ENCODE measurements around the gene ELL. TPM values are rescaled to one million over a fixed set of nuclear protein-coding genes. Genes with fewer than 3 reads are reported as not detected.

Gene ELL
- total RNA-seq, 1 donor from 2014 or later: 11.0 TPM

DNA sequence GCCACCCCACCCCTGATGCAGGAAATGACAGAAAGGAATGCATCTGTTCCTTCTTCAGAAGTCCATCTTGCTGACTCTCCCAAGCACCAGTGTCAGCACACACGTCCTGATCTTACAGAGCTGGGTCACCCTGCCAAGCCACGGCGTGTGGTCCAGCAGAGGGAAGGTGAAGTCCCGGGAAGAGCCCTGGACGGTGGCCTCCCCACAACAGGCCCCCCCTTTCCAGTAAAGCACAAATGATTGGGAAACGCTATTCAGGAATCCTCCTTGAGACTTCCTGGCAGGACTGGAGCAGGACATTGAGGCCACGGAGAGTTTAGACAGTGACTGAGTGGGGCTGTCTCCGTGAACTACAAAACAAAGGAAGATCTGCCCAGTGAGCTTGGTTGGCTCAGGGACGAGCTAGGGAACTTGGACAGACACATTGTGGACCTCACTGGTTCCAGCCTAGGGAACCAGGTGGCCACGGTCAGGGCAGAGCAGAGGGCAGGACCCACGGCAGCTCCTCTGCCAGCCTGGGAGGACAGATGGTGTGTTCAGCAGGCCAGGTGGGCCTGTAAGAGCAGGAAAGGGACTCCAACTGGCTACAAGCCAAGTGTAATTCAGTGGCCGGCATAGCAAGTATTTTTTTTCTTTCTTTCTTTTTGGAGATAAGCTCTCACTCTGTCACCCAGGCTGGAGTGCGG, 41.7 kb downstream of the ELL start:
- Mint-ChIP-seq H3K4me1 (ENCODE audit: unreplicated experiment) (peaks cover 36% of the 10 kb centered on the region), H3K36me3 (ENCODE audit: low read depth, unreplicated experiment) (peaks cover 18% of the 10 kb centered on the region), H3K4me3 (ENCODE audit: unreplicated experiment) (no peak overlapping the region), H3K9me3 (ENCODE audit: unreplicated experiment) (no peaks in the 10 kb centered on the region), H3K27me3 (ENCODE audit: unreplicated experiment) (peaks cover 17% of the 10 kb centered on the region), H3K27ac (ENCODE audit: unreplicated experiment) (peak overlapping the region; percentile 89)
- DNase-seq (ENCODE audit: low spot score): no peak
- TF ChIP-seq, protein P1, sequence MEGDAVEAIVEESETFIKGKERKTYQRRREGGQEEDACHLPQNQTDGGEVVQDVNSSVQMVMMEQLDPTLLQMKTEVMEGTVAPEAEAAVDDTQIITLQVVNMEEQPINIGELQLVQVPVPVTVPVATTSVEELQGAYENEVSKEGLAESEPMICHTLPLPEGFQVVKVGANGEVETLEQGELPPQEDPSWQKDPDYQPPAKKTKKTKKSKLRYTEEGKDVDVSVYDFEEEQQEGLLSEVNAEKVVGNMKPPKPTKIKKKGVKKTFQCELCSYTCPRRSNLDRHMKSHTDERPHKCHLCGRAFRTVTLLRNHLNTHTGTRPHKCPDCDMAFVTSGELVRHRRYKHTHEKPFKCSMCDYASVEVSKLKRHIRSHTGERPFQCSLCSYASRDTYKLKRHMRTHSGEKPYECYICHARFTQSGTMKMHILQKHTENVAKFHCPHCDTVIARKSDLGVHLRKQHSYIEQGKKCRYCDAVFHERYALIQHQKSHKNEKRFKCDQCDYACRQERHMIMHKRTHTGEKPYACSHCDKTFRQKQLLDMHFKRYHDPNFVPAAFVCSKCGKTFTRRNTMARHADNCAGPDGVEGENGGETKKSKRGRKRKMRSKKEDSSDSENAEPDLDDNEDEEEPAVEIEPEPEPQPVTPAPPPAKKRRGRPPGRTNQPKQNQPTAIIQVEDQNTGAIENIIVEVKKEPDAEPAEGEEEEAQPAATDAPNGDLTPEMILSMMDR (IDR thresholded peaks at IDR 0.05; ENCODE audit: unreplicated experiment): no peak

DNA sequence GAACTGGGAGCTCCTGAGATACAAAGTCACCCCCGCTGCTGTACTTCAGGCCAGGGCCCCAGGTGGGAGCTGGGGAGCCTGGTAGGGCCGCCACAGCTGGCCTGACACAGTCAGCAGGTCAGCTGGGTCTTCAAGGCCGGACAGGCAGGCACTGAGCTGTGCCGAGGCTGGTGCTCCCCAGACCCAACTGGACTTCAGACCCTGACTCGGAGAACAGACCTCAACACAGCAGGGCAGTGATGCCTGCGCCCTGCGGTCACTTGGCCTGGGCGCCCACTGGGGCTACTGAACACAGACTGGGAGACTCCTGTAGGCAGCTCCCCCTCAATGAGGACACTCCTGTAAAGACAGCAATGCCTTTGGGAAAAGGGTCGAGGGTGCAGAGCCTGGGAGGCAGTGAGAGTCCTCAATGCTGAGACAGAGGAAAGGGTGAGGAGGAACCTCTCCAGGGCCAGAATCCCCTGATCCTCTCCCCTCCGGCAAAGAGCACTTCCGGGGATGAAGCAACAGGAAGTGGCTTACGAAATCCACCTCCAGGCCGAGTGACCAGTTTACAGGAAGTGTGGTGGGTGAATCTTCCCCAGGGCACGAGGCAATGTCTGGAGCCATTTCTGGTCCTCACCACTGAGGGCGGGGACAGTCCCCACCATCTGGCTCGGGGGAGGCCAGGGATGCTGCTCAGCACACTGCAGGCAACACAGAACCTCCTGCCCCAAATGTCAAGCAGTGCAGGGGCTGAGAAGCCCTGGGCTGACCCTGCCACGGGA, 43.1 kb downstream of the ELL start:
- DNase-seq (ENCODE audit: low spot score): peak; percentile 31
- Mint-ChIP-seq H3K27ac (ENCODE audit: unreplicated experiment) (peak overlapping the region; percentile 36), H3K4me1 (ENCODE audit: unreplicated experiment) (peaks cover 35% of the 10 kb centered on the region), H3K4me3 (ENCODE audit: unreplicated experiment) (no peak overlapping the region), H3K36me3 (ENCODE audit: low read depth, unreplicated experiment) (peaks cover 18% of the 10 kb centered on the region), H3K9me3 (ENCODE audit: unreplicated experiment) (no peaks in the 10 kb centered on the region), H3K27me3 (ENCODE audit: unreplicated experiment) (peaks cover 17% of the 10 kb centered on the region)
- TF ChIP-seq, protein P1 (IDR thresholded peaks at IDR 0.05; ENCODE audit: unreplicated experiment): no peak

DNA sequence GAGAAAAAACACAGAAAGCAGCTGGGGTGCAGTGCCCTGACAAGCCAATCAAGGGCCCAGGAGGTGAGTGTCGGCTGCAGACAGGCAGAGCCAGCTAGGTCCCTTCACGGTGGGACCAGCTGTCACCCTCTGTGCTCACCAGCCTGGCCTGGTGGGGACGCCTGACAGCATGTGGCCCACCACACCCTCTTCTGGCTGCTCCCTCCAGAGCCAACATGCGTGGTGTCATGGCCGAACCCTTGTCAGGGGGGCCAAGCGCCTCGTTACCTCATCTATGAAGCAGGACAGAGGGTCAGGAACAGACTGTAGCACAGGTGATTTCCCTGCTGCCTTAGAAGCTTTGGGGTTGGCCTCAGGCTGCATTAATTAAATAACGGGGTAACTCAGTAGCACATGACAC, 43.9 kb downstream of the ELL start:
- Mint-ChIP-seq H3K36me3 (ENCODE audit: low read depth, unreplicated experiment) (peaks cover 18% of the 10 kb centered on the region), H3K4me3 (ENCODE audit: unreplicated experiment) (no peak overlapping the region), H3K4me1 (ENCODE audit: unreplicated experiment) (peaks cover 35% of the 10 kb centered on the region)

DNA sequence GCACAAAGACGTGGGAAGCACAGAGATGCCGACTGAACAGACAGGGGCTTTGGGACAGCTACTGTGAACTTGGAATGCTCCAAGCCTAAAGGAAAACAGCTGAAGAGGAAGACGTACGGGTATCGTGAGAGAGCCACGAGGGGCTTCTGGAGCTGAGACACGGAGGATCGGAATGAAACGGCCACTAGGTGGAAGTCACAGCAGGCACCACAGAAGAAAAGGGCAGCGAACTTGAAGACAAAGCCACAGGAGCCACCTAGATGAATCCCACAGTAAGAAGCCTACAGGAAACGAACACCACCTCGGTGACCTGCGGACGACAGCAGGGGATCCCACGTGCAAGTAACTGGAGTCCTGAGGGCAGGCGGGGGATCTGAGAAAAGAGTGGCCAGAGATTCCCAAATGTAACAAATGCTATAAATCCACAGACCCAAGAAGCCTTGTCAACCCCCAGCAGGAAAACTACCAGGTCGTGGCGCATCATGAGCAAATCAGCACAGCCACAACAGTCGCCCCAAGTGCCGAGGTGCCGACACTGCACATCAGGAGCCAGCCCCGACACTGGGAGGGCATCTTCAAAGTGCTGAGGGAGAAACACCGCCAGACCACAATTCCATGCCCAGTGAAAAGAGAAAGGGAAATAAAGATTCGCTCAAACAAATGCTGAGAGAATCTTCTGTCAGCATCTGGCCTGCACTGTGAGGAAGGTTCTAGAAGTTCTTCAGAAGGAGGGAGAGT, 44.7 kb downstream of the ELL start:
- H3K27me3 Mint-ChIP-seq (ENCODE audit: unreplicated experiment): peaks cover 17% of the 10 kb centered on the region
- peak overlapping the region; percentile 72 for H3K27ac Mint-ChIP-seq (ENCODE audit: unreplicated experiment)
- H3K36me3 Mint-ChIP-seq (ENCODE audit: low read depth, unreplicated experiment): peaks cover 18% of the 10 kb centered on the region
- peak overlapping the region; percentile 43 for H3K4me3 Mint-ChIP-seq (ENCODE audit: unreplicated experiment)
- no peak for DNase-seq (ENCODE audit: low spot score)
- peaks cover 35% of the 10 kb centered on the region for H3K4me1 Mint-ChIP-seq (ENCODE audit: unreplicated experiment)
- H3K9me3 Mint-ChIP-seq (ENCODE audit: unreplicated experiment): no peaks in the 10 kb centered on the region
- TF ChIP-seq, protein P1 (IDR thresholded peaks at IDR 0.05; ENCODE audit: unreplicated experiment): no peak

More for the DNA sequence above, 43.9 kb downstream of the ELL start:
- DNase-seq (ENCODE audit: low spot score): no peak
- peak overlapping the region; percentile 61 for H3K27ac Mint-ChIP-seq (ENCODE audit: unreplicated experiment)
- TF ChIP-seq, protein P1 (IDR thresholded peaks at IDR 0.05; ENCODE audit: unreplicated experiment): no peak
- no peaks in the 10 kb centered on the region for H3K9me3 Mint-ChIP-seq (ENCODE audit: unreplicated experiment)
- peaks cover 17% of the 10 kb centered on the region for H3K27me3 Mint-ChIP-seq (ENCODE audit: unreplicated experiment)
